Kidney (tissue), 14 donors: ENCODE measurements around the gene SLC9B1. TPM values are rescaled to one million over a fixed set of nuclear protein-coding genes. Genes with fewer than 3 reads are reported as not detected.
"Not testable (repeated sequence)": the region's sequence is repeated elsewhere in the genome, so short reads cannot be mapped to it uniquely, and the experiment has no call there.

Source experiments
- DNase-seq, 5 donors: peaks; one replicate each; pipeline ENCODE4 v3.0.0-alpha.2; 2013 to 2020
- FAIRE-seq: peaks from 2 replicates; lab custom pipeline; 2012; peaks lifted over from hg19 to GRCh38; lab: Jason Lieb, UNC
- H3K27ac ChIP-seq, 2 donors: one replicate each; pipeline ENCODE4 v1.7.0; 2013; ENCODE audit warnings: low read depth in 2 of 2, low read length in 2 of 2, inconsistent platforms in 1 of 2
- H3K27me3 ChIP-seq: one replicate; pipeline ENCODE4 v1.7.1; 2013; ENCODE audit warnings: low read length, inconsistent platforms; ENCODE audit not compliant: control insufficient read depth, insufficient read depth
- H3K36me3 ChIP-seq, 3 donors: one replicate each; pipeline versions ENCODE4 v1.7.0 to v1.7.1; 2013; ENCODE audit warnings: low read length in 3 of 3, control low read depth in 1 of 3, inconsistent platforms in 1 of 3; ENCODE audit not compliant: insufficient read depth in 3 of 3, control insufficient read depth in 2 of 3
- H3K4me1 ChIP-seq, 3 donors: one replicate each; pipeline versions ENCODE4 v1.7.0 to v1.7.1; 2013; ENCODE audit warnings: low read length in 3 of 3, inconsistent platforms in 1 of 3, low read depth in 1 of 3; ENCODE audit not compliant: control insufficient read depth in 2 of 3, insufficient read depth in 2 of 3
- H3K4me3 ChIP-seq, 3 donors: one replicate each; pipeline versions ENCODE4 v1.7.0 to v1.8.1; 2013; ENCODE audit warnings: low read length in 3 of 3, control low read depth in 1 of 3, inconsistent platforms in 1 of 3
- H3K9ac ChIP-seq, 3 donors: one replicate each; pipeline versions ENCODE4 v1.7.0 to v1.7.1; 2013; ENCODE audit warnings: low read length in 3 of 3, control low read depth in 1 of 3, inconsistent platforms in 1 of 3
- H3K9me3 ChIP-seq, 3 donors: one replicate each; pipeline versions ENCODE4 v1.7.0 to v1.7.1; 2013; ENCODE audit warnings: low read length in 3 of 3, control low read depth in 1 of 3, inconsistent platforms in 1 of 3; ENCODE audit not compliant: control insufficient read depth in 2 of 3, insufficient read depth in 1 of 3
- CTCF ChIP-seq: IDR thresholded peaks from 3 replicates; pipeline ENCODE4 v1.5.1; 2012; ENCODE audit warnings: mild to moderate bottlenecking, moderate library complexity, borderline replicate concordance; ENCODE audit not compliant: insufficient read depth; ENCODE audit errors: extremely low read depth
- intact Hi-C: fragments of 100-400 bp; cut with DNase I; formaldehyde crosslinking; loops from one replicate; pipeline ENCODE4 v1.11.1; 2022
- polyA plus RNA-seq: library from polyadenylated mRNA; stranded (reverse); fragments of 350-450 nt; fragmentation: Illumina TruSeq; extraction: RNeasy Lipid Tissue Mini Kit (QIAGEN cat#74804); gene quantifications from one replicate; pipeline ENCODE4 v1.2.3, GENCODE V29; 2014; ENCODE audit warnings: low read depth, low replicate concordance; ENCODE audit not compliant: insufficient read depth
- total RNA-seq: library from RNA; stranded (reverse); fragmentation: NEBNext Ultra II Directional; extraction: Animal tissue kit (Norgen Biotek cat#: 25700); gene quantifications from one replicate; pipeline ENCODE4 v1.2.1, GENCODE V29; 2021
- donor health status: control.
- donor health status: control.
- donor health status: control.
- donor health status: control.
- donor health status: control.
- donor health status: DM: yes; HTN: yes; CAD: no.
- donor health status: Normal renal cell carcinoma (clear cell type).

The SLC9B1 gene
- total and polyA plus RNA-seq, 2 donors from 2014 or later = 0.52 to 1.8 TPM

- H3K36me3 ChIP-seq, H3K9me3 ChIP-seq, H3K9ac ChIP-seq, intact Hi-C loops, H3K27ac ChIP-seq, FAIRE-seq, H3K27me3 ChIP-seq, H3K4me1 ChIP-seq, DNase-seq, H3K4me3 ChIP-seq: not testable (repeated sequence)
Observed at GRCh38 chr4:102889866-102890265, 129.6 kb downstream of the SLC9B1 start.

GRCh38 chr4:102888570-102888969 lies 130.9 kb downstream of the SLC9B1 start:
- FAIRE-seq, intact Hi-C loops, H3K4me1 ChIP-seq, H3K9me3 ChIP-seq, H3K36me3 ChIP-seq, H3K27me3 ChIP-seq, DNase-seq, H3K27ac ChIP-seq, H3K9ac ChIP-seq, H3K4me3 ChIP-seq: not testable (repeated sequence)

- no peak for TF ChIP-seq CTCF
Observed at GRCh38 chr4:102883278-102883677, 136.2 kb downstream of the SLC9B1 start.

GRCh38 chr4:102881343-102881742 lies 138.2 kb downstream of the SLC9B1 start:
- no peak for DNase-seq
- intact Hi-C loops = no loop called here
- no peak overlapping the region for H3K4me3 ChIP-seq
- H3K4me1 ChIP-seq = no peaks in the 10 kb centered on the region
- H3K27ac ChIP-seq = no peak overlapping the region
- H3K9me3 ChIP-seq = no peaks in the 10 kb centered on the region
- H3K27me3 ChIP-seq = no peaks in the 10 kb centered on the region
- H3K9ac ChIP-seq = no peak overlapping the region
- TF ChIP-seq CTCF = no peak
- H3K36me3 ChIP-seq = no peaks in the 10 kb centered on the region
- no peak for FAIRE-seq

More at GRCh38 chr4:102883278-102883677, 136.2 kb downstream of the SLC9B1 start:
- no peak for FAIRE-seq
- DNase-seq = no peak
- H3K4me1 ChIP-seq = no peaks in the 10 kb centered on the region
- H3K4me3 ChIP-seq = no peak overlapping the region
- no peaks in the 10 kb centered on the region for H3K36me3 ChIP-seq
- H3K27ac ChIP-seq = no peak overlapping the region
- no peaks in the 10 kb centered on the region for H3K9me3 ChIP-seq
- intact Hi-C loops = no loop called here
- no peak overlapping the region for H3K9ac ChIP-seq
- H3K27me3 ChIP-seq = no peaks in the 10 kb centered on the region
